ENCODE data around the gene DHX16.

The DHX16 gene

DNA sequence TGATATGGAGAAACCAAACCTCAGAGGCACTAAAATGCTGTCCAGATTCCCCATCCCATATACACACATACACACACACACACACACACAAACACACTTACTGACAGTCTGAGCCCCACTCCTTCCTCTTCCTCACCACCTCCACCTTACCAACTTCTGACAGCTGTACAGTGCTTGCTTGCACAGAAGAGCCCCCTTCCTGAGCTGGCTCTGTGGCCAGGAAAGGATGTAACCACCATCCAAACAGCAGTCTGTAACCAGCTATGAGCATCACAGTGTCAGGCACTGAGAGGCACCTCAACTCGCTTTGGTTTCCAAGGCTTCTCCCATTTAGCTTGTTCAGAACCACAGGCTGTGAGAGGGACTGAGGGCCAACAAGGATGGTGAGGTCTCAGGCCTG lies 31.8 kb downstream of the DHX16 start:
- no peaks in the 10 kb centered on the region for H3K4me1 ChIP-seq (ENCODE audit: low read length)
- DNase-seq = no peak
- no peak overlapping the region for H3K9ac ChIP-seq (ENCODE audit: low read length)
- no peaks in the 10 kb centered on the region for H3K27me3 ChIP-seq (replicated peaks; ENCODE audit: insufficient read depth, low read length)
- H3K4me3 ChIP-seq (ENCODE audit: low read length) = no peak overlapping the region
- H3F3A ChIP-seq (ENCODE audit: insufficient read depth, low read length) = no peaks in the 10 kb centered on the region
- peaks cover 7% of the 10 kb centered on the region for H3K79me2 ChIP-seq (ENCODE audit: low read length)
- H3K4me2 ChIP-seq (ENCODE audit: low read depth, low read length) = no peak overlapping the region
- no peaks in the 10 kb centered on the region for H3K9me2 ChIP-seq (replicated peaks; ENCODE audit: insufficient read depth, low read length)
- no peaks in the 10 kb centered on the region for H3K36me3 ChIP-seq (replicated peaks; ENCODE audit: insufficient read depth, low read length)
- no peak overlapping the region for H3K27ac ChIP-seq (ENCODE audit: low read length)
- H2AFZ ChIP-seq (ENCODE audit: low read length) = no peak overlapping the region
- H3K9me3 ChIP-seq (replicated peaks; ENCODE audit: insufficient read depth, low read length) = no peaks in the 10 kb centered on the region
- no peak for TF ChIP-seq EZH2 (optimal IDR thresholded peaks at IDR 0.05; ENCODE audit: low read depth, low read length)
- no peak for TF ChIP-seq CTCF (IDR thresholded peaks at IDR 0.05; ENCODE audit: low read length)
- TF ChIP-seq EZH2phosphoT487 (IDR thresholded peaks at IDR 0.05; ENCODE audit: low read length) = no peak
- H4K20me1 ChIP-seq (ENCODE audit: insufficient read depth, low read length) = no peaks in the 10 kb centered on the region

DNA sequence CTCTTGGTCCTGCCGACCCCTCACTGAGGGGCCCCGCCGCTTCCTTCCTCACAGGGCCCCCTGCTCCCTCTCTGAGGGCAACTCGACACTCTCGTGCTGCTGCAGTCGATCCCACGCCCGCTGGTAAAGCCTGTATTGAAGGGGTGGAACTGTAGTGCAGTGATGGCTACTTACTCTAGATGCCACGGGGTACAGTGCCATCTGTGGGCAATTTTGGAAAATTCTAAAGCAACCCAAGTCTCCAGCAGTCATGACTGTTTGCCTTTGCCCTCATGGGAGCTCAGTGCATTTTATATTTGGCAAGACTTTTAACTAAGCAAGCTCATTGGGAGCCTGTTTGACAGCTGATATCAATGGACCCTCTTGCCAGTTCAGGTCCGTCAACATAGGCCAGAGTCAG lies 32.3 kb downstream of the DHX16 start:
- Histone ChIP-seq H4K20me1 (ENCODE audit: insufficient read depth, low read length) (no peaks in the 10 kb centered on the region), H3K4me1 (ENCODE audit: low read length) (no peaks in the 10 kb centered on the region), H3K36me3 (replicated peaks; ENCODE audit: insufficient read depth, low read length) (no peaks in the 10 kb centered on the region), H2AFZ (ENCODE audit: low read length) (no peak overlapping the region), H3K4me2 (ENCODE audit: low read depth, low read length) (no peak overlapping the region), H3K9me2 (replicated peaks; ENCODE audit: insufficient read depth, low read length) (no peaks in the 10 kb centered on the region), H3F3A (ENCODE audit: insufficient read depth, low read length) (no peaks in the 10 kb centered on the region), H3K9me3 (replicated peaks; ENCODE audit: insufficient read depth, low read length) (no peaks in the 10 kb centered on the region), H3K4me3 (ENCODE audit: low read length) (no peak overlapping the region), H3K79me2 (ENCODE audit: low read length) (peaks cover 2% of the 10 kb centered on the region), H3K27ac (ENCODE audit: low read length) (no peak overlapping the region), H3K27me3 (replicated peaks; ENCODE audit: insufficient read depth, low read length) (no peaks in the 10 kb centered on the region), H3K9ac (ENCODE audit: low read length) (no peak overlapping the region)
- TF ChIP-seq CTCF (IDR thresholded peaks at IDR 0.05; ENCODE audit: low read length) (0 out of 2 replicates have a peak, but pooled peaks have one; percentile 5), EZH2phosphoT487 (IDR thresholded peaks at IDR 0.05; ENCODE audit: low read length) (no peak)
- no peak for DNase-seq

GRCh38 chr6:30635834-30636233 lies 37.0 kb downstream of the DHX16 start:
- H3K36me3 ChIP-seq (replicated peaks; ENCODE audit: insufficient read depth, low read length) = no peaks in the 10 kb centered on the region
- H3K27me3 ChIP-seq (replicated peaks; ENCODE audit: insufficient read depth, low read length) = no peaks in the 10 kb centered on the region
- no peak overlapping the region for H2AFZ ChIP-seq (ENCODE audit: low read length)
- H4K20me1 ChIP-seq (ENCODE audit: insufficient read depth, low read length) = no peaks in the 10 kb centered on the region
- TF ChIP-seq CTCF (IDR thresholded peaks at IDR 0.05; ENCODE audit: low read length) (no peak), EZH2phosphoT487 (IDR thresholded peaks at IDR 0.05; ENCODE audit: low read length) (no peak), EZH2 (optimal IDR thresholded peaks at IDR 0.05; ENCODE audit: low read depth, low read length) (no peak)
- H3K4me1 ChIP-seq (ENCODE audit: low read length) = no peaks in the 10 kb centered on the region
- no peaks in the 10 kb centered on the region for H3F3A ChIP-seq (ENCODE audit: insufficient read depth, low read length)
- no peak for DNase-seq
- H3K9me2 ChIP-seq (replicated peaks; ENCODE audit: insufficient read depth, low read length) = no peaks in the 10 kb centered on the region
- H3K4me2 ChIP-seq (ENCODE audit: low read depth, low read length) = no peak overlapping the region
- H3K4me3 ChIP-seq (ENCODE audit: low read length) = no peak overlapping the region
- no peak overlapping the region for H3K9ac ChIP-seq (ENCODE audit: low read length)
- H3K79me2 ChIP-seq (ENCODE audit: low read length) = no peaks in the 10 kb centered on the region
- H3K27ac ChIP-seq (ENCODE audit: low read length) = no peak overlapping the region
- no peaks in the 10 kb centered on the region for H3K9me3 ChIP-seq (replicated peaks; ENCODE audit: insufficient read depth, low read length)
